Suprapubic skin (tissue), 4 donors: ENCODE results near the gene NUMA1. TPM values are rescaled to one million over a fixed set of nuclear protein-coding genes. Genes with fewer than 3 reads are reported as not detected.
A peak's percentile ranks its signal among the peaks of the same experiment; 100 is the strongest.

Experiments
- DNase-seq, 2 donors: peaks; one replicate each; pipeline ENCODE4 v3.0.0-alpha.2; 2019; ENCODE audit warnings: low spot score in 2 of 2
- H3K27ac ChIP-seq: fragments of 200-600 bp; sonication (generic); one replicate; pipeline ENCODE4 v1.5.1; 2019
- H3K27me3 ChIP-seq: fragments of 200-600 bp; sonication (generic); one replicate; pipeline ENCODE4 v1.5.1; 2019
- H3K36me3 ChIP-seq: fragments of 200-600 bp; sonication (generic); one replicate; pipeline ENCODE4 v1.5.1; 2019
- H3K4me1 ChIP-seq: fragments of 200-600 bp; sonication (generic); one replicate; pipeline ENCODE4 v1.5.1; 2019
- H3K4me3 ChIP-seq: fragments of 200-600 bp; sonication (generic); one replicate; pipeline ENCODE4 v1.5.1; 2019; ENCODE audit warnings: mild to moderate bottlenecking
- H3K9me3 ChIP-seq: fragments of 200-600 bp; sonication (generic); one replicate; pipeline ENCODE4 v1.5.1; 2019
- CTCF ChIP-seq, 2 donors: fragments of 200-600 bp in 1 of 2; fragments of 450-650 bp in 1 of 2; sonication (generic) in 1 of 2; IDR thresholded peaks; one replicate each; pipeline ENCODE4 v1.5.1; 2016 to 2019; ENCODE audit warnings: antibody characterized with exemption in 2 of 2, mild to moderate bottlenecking in 1 of 2, moderate library complexity in 1 of 2
- EP300 ChIP-seq: sonication (generic); formaldehyde crosslinking; IDR thresholded peaks from one replicate; pipeline ENCODE4 v1.6.1; 2017; ENCODE audit warnings: antibody characterized with exemption
- POLR2A ChIP-seq, 2 donors: fragments of 450-650 bp; IDR thresholded peaks; one replicate each; pipeline ENCODE4 v1.6.1; 2017; ENCODE audit warnings: antibody characterized with exemption in 2 of 2, mild to moderate bottlenecking in 2 of 2, moderate library complexity in 2 of 2
- POLR2AphosphoS5 ChIP-seq, 3 donors: sonication (generic); formaldehyde crosslinking; IDR thresholded peaks; one replicate each; pipeline ENCODE4 v1.6.1; 2017; ENCODE audit warnings: antibody characterized with exemption in 3 of 3
- WGBS: methylation state at CpG from one replicate; pipeline ENCODE4 v1.1.5; 2018; 5-methylcytosine and 5-hydroxymethylcytosine counted together
- total RNA-seq, 4 donors: library from RNA; depleted of rRNA; stranded (reverse); fragments of >200 nt; gene quantifications; one replicate each; pipeline ENCODE4 v1.1.0, GENCODE V29; 2016

The NUMA1 gene
- total RNA-seq, 4 donors from 2014 or later: 296 to 845 (median 452) TPM

GRCh38 chr11:72002841-72003775 is 77.2 kb downstream of the NUMA1 start:
- Histone ChIP-seq H3K36me3 (peaks cover 77% of the 10 kb centered on the region), H3K4me3 (no peak overlapping the region), H3K9me3 (no peaks in the 10 kb centered on the region), H3K27me3 (no peaks in the 10 kb centered on the region), H3K27ac (no peak overlapping the region), H3K4me1 (peaks cover 20% of the 10 kb centered on the region)
- no peak for TF ChIP-seq POLR2A (IDR thresholded peaks at IDR 0.05)
- no peak for DNase-seq
- WGBS: 77% methylated on average over 10 of the region's 12 CpGs

GRCh38 chr11:72001834-72002591 is 78.3 kb downstream of the NUMA1 start:
- peaks cover 20% of the 10 kb centered on the region for H3K4me1 ChIP-seq
- no peak overlapping the region for H3K4me3 ChIP-seq
- H3K9me3 ChIP-seq: no peaks in the 10 kb centered on the region
- DNase-seq: peak in 1 of 2 donors; percentile 48
- 52% methylated on average over 10 of the region's 10 CpGs for WGBS
- peaks cover 66% of the 10 kb centered on the region for H3K36me3 ChIP-seq
- no peaks in the 10 kb centered on the region for H3K27me3 ChIP-seq
- H3K27ac ChIP-seq: no peak overlapping the region
- TF ChIP-seq EP300: no peak
- no peak for TF ChIP-seq POLR2A (IDR thresholded peaks at IDR 0.05)
- TF ChIP-seq POLR2AphosphoS5 (IDR thresholded peaks at IDR 0.05): no peak
- TF ChIP-seq CTCF (IDR thresholded peaks at IDR 0.05): no peak

GRCh38 chr11:72001285-72001684 is 79.1 kb downstream of the NUMA1 start:
- Histone ChIP-seq H3K4me1 (peaks cover 20% of the 10 kb centered on the region), H3K27ac (no peak overlapping the region), H3K36me3 (peaks cover 59% of the 10 kb centered on the region), H3K9me3 (no peaks in the 10 kb centered on the region), H3K4me3 (no peak overlapping the region), H3K27me3 (no peaks in the 10 kb centered on the region)
- 78% methylated on average over 7 of the region's 11 CpGs for WGBS
- peak in 1 of 2 donors; percentile 61 for DNase-seq
- TF ChIP-seq POLR2AphosphoS5 (IDR thresholded peaks at IDR 0.05): no peak
- no peak for TF ChIP-seq EP300
- TF ChIP-seq POLR2A (IDR thresholded peaks at IDR 0.05): no peak
- no peak for TF ChIP-seq CTCF (IDR thresholded peaks at IDR 0.05)

GRCh38 chr11:72000202-72000867 is 80.0 kb downstream of the NUMA1 start:
- H3K4me3 ChIP-seq: no peak overlapping the region
- peaks cover 56% of the 10 kb centered on the region for H3K36me3 ChIP-seq

More at GRCh38 chr11:72000202-72000867, 80.0 kb downstream of the NUMA1 start:
- peaks cover 20% of the 10 kb centered on the region for H3K4me1 ChIP-seq
- no peaks in the 10 kb centered on the region for H3K9me3 ChIP-seq
- no peak overlapping the region for H3K27ac ChIP-seq
- no peak for DNase-seq
- TF ChIP-seq POLR2A (IDR thresholded peaks at IDR 0.05) (no peak), CTCF (IDR thresholded peaks at IDR 0.05) (no peak), EP300 (no peak), POLR2AphosphoS5 (IDR thresholded peaks at IDR 0.05) (no peak)
- H3K27me3 ChIP-seq: no peaks in the 10 kb centered on the region
- WGBS: 78% methylated on average over 10 of the region's 10 CpGs
